Stimulated activated CD8-positive, alpha-beta memory T cell treated with anti-CD3 and anti-CD28 coated beads, Interleukin-15, amount 100 ng/mL, for 48 hours (primary cell): ENCODE measurements around the gene OR4A5.
"Not testable (repeated sequence)": the region's sequence is repeated elsewhere in the genome, so short reads cannot be mapped to it uniquely, and the experiment has no call there.

Experiments
- DNase-seq, 2 donors: peaks; one replicate each; pipeline ENCODE4 v3.0.0-alpha.2; 2020; ENCODE audit warnings: low read depth in 2 of 2

Gene OR4A5

GRCh38 chr11:54706532-54706931 is at the start of gene OR4A5:
TSS of gene OR4A5 (plus strand) at chr11:54706832. CDS start at chr11:54706885, 53 bp downstream.
- not testable (repeated sequence) for DNase-seq

GRCh38 chr11:54720094-54720493 is 13.5 kb downstream of the OR4A5 start:
- DNase-seq = not testable (repeated sequence)
